Measurements from ENCODE around the gene JOSD2. TPM values are rescaled to one million over a fixed set of nuclear protein-coding genes. Genes with fewer than 3 reads are reported as not detected.
A peak's percentile ranks its signal among the peaks of the same experiment; 100 is the strongest.

JOSD2 gene
- total RNA-seq, 4 donors from 2014 or later: 31.3 to 59.4 (median 42.9) TPM

DNA sequence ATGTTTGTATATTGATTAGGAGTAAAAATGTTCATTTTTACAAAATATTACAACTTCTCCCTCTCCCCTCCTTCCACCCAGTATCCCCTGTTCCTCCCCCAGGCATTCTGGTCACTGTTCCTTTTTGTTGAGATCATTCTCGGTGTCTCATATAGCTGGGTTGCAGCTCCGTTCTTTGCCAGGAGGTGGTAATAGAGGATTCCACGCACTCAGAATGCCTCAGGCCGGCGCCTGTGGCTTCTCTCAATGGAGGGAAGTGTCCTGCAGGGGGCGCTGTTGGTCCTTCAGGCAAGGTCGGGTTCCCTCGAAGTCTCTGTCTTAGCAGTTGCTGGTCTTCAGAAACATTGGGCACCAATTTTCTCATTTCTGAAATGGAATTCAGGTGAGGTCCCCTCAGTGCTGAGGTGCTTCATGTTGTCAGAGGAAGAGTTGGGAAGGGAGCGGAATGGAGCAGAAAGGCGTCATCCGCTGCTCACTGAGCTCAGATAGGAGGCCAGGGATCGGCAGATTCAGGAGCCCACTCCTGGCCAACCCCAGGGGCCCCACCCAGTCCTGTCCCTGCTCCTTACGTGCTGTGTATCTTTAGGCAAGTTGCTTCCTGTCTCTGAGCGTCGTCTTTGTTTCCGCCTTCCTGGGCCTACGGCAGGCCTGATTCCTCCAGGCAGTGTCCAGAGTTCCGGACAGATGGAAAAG is 24.0 kb downstream of the JOSD2 start:
- Histone ChIP-seq H3K27me3 (peaks cover 0 to 53% (median 16%) of the 10 kb centered on the region in 4 donors), H3K4me3 (no peak overlapping the region), H3K27ac (replicated peaks in 1 of 4) (no peak overlapping the region), H3K4me1 (peaks cover 0 to under 1% (median 0%) of the 10 kb centered on the region in 4 donors), H3K36me3 (peaks cover 4 to 34% (median 28%) of the 10 kb centered on the region in 4 donors), H3K9me3 (no peaks in the 10 kb centered on the region)
- intact Hi-C loops (cut with DNase I): no loop called here
- TF ChIP-seq POLR2AphosphoS5 (IDR thresholded peaks at IDR 0.05) (no peak), POLR2A (IDR thresholded peaks at IDR 0.05; ENCODE audit: low read depth) (no peak), EP300 (IDR thresholded peaks at IDR 0.05) (no peak)
- TF ChIP-seq, protein P1, sequence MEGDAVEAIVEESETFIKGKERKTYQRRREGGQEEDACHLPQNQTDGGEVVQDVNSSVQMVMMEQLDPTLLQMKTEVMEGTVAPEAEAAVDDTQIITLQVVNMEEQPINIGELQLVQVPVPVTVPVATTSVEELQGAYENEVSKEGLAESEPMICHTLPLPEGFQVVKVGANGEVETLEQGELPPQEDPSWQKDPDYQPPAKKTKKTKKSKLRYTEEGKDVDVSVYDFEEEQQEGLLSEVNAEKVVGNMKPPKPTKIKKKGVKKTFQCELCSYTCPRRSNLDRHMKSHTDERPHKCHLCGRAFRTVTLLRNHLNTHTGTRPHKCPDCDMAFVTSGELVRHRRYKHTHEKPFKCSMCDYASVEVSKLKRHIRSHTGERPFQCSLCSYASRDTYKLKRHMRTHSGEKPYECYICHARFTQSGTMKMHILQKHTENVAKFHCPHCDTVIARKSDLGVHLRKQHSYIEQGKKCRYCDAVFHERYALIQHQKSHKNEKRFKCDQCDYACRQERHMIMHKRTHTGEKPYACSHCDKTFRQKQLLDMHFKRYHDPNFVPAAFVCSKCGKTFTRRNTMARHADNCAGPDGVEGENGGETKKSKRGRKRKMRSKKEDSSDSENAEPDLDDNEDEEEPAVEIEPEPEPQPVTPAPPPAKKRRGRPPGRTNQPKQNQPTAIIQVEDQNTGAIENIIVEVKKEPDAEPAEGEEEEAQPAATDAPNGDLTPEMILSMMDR (IDR thresholded peaks at IDR 0.05): peak in 1 of 3 experiments; percentile 28
- 74% methylated on average over 17 of the region's 18 CpGs for WGBS
- DNase-seq (ENCODE audit: extremely low spot score): no peak

DNA sequence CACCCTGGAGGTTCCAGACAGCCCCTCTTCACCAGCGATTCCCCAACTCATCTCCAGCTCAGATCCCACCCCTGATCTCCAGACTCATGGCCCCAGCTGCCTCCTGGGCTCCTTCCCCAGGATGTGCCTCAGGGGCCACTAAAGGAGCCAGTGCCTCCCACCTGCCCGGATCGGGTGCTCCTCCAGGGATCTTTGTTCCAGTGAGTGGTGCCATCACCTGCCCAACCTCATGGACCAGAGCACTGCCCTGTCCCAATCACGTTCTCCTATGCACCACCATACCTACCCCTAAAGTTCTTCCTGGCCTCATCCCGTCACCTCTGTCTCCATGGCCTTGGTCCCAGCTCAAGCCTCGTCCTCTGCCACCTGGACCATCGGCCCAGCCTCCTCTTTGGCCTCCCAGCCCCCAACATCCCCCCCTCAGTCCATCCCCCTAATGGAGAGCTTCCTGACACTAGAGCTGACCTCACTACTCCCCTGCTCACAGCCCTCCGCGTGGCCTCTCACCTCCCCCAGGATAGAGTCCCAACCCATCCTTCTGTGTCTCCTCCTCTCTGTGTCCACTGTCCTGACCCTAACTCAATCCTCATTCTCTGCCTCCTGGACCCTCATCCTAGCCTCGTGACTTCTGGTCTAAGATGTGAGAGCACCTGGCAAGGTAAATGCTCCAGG is 25.6 kb downstream of the JOSD2 start:
- WGBS: 88% methylated on average over 10 of the region's 10 CpGs
- H3K36me3 ChIP-seq: peaks cover 10 to 49% (median 42%) of the 10 kb centered on the region in 4 donors
- intact Hi-C loops (cut with DNase I): no loop called here

DNA sequence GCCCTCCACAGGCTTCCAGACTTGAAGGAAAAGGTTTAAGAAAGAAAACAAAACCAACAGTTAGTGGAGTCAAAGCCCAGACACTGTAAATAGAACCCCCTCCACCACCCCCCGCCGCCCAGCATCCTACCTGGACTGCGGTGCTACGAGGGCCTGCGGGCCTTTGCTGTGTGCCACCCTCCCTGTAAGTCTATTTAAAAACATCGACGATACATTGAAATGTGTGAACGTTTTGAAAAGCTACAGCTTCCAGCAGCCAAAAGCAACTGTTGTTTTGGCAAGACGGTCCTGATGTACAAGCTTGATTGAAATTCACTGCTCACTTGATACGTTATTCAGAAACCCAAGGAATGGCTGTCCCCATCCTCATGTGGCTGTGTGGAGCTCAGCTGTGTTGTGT is 28.1 kb downstream of the JOSD2 start:
- peaks cover 0 to 17% (median 9%) of the 10 kb centered on the region in 4 donors for H3K27me3 ChIP-seq
- no peak overlapping the region for H3K4me3 ChIP-seq
- no peak for DNase-seq (ENCODE audit: extremely low spot score)
- H3K9me3 ChIP-seq: no peaks in the 10 kb centered on the region
- no peak overlapping the region for H3K27ac ChIP-seq (replicated peaks in 1 of 4)
- intact Hi-C loops (cut with DNase I): no loop called here
- no peak for TF ChIP-seq POLR2AphosphoS5 (IDR thresholded peaks at IDR 0.05)
- TF ChIP-seq POLR2A (IDR thresholded peaks at IDR 0.05; ENCODE audit: low read depth): no peak
- TF ChIP-seq, protein P1 (IDR thresholded peaks at IDR 0.05): no peak
- TF ChIP-seq EP300 (IDR thresholded peaks at IDR 0.05): no peak
- peaks cover 22 to 71% (median 62%) of the 10 kb centered on the region in 4 donors for H3K36me3 ChIP-seq
- WGBS: 85% methylated on average over 10 of the region's 10 CpGs
- H3K4me1 ChIP-seq: peaks cover 6 to 16% (median 11%) of the 10 kb centered on the region in 4 donors

More for the DNA sequence above, 25.6 kb downstream of the JOSD2 start:
- H3K27me3 ChIP-seq: peaks cover 0 to 42% (median 14%) of the 10 kb centered on the region in 4 donors
- no peak for DNase-seq (ENCODE audit: extremely low spot score)
- no peaks in the 10 kb centered on the region for H3K9me3 ChIP-seq
- H3K4me3 ChIP-seq: no peak overlapping the region
- no peak overlapping the region for H3K27ac ChIP-seq (replicated peaks in 1 of 4)
- TF ChIP-seq, protein P1 (IDR thresholded peaks at IDR 0.05): no peak
- TF ChIP-seq EP300 (IDR thresholded peaks at IDR 0.05) (no peak), POLR2AphosphoS5 (IDR thresholded peaks at IDR 0.05) (no peak)
- no peaks in the 10 kb centered on the region for H3K4me1 ChIP-seq

DNA sequence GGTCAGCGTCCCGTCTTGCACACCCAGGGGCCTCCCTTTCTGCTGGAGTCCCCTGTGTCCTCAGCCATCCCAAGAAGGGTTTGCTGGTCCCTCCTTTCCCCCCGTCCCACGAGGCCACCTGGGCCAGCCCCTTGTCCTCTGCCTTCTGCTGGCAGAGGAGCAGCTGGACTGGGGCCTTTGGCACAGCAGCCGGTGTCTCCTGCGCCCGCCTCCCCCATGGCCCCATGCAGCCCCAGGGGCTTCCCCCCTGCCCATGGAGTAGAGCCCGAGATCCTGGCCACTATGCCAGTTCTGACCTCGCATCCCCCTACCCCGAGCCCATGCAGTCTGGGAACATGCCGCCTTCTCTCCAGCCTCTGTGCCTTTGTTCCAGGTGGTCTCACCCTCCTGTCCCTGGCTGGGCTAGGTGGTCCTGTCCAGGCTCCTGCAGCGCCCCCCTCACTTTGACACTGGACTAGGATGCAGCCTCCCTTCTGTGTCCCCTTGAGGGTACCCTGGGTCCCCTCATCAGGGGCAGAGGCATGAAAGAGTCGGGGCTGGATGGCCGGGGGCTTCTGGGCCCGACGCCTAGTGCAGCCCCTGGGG is 28.6 kb downstream of the JOSD2 start:
- intact Hi-C loops (cut with DNase I): no loop called here
- Histone ChIP-seq H3K27ac (replicated peaks in 1 of 4) (no peak overlapping the region), H3K4me3 (no peak overlapping the region), H3K4me1 (peaks cover 12 to 21% (median 17%) of the 10 kb centered on the region in 4 donors), H3K27me3 (peaks cover 0 to 12% (median 5%) of the 10 kb centered on the region in 4 donors), H3K9me3 (no peaks in the 10 kb centered on the region), H3K36me3 (peaks cover 22 to 71% (median 62%) of the 10 kb centered on the region in 4 donors)
- TF ChIP-seq POLR2A (IDR thresholded peaks at IDR 0.05; ENCODE audit: low read depth): no peak
- TF ChIP-seq POLR2AphosphoS5 (IDR thresholded peaks at IDR 0.05): no peak
- TF ChIP-seq EP300 (IDR thresholded peaks at IDR 0.05): no peak
- TF ChIP-seq, protein P1 (IDR thresholded peaks at IDR 0.05): no peak
- no peak for DNase-seq (ENCODE audit: extremely low spot score)
- 65% methylated on average over 7 of the region's 16 CpGs for WGBS

Data from esophagus muscularis mucosa (tissue), 4 donors.